ENCODE data around the gene DCAF6.

The DCAF6 gene

DNA sequence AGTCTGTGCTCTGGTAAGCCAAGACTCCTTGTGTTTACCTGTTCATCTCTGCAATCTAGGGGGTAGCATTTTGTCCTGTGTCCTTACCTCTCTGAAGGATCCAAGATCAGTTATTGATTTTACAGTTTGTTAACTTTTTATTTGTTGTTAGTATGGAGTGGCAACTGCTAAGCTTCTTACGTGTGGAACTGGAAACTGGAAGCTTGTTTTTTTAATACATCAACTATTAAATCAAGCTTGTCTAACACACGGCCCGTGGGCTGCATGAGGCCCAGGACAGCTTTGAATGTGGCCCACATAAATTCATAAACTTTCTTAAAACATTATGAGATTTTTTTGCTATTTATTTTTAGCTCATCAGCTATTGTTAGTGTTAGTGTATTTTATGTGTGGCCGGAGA is 29.6 kb downstream of the DCAF6 start:
- no peak for DNase-seq

DNA sequence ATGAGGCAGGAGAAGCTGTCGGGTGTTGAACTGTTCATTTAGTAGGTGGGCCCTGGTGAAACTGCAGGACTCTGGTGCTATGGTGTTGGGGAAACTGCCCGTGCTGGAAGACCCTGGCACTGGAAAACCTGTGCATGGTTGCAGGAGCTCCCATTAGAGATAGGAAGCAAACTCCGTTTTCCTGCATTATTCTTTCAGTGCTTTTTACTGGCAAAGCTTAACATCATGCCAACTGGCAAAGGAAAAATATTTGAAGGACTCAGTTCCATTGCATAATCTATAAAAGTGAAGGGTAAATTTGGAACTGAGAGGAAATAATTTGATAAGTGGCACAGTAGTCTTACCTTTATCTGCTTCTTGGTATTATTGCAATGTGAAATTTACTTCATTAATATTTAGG is 32.1 kb downstream of the DCAF6 start:
- no peak for DNase-seq

DNA sequence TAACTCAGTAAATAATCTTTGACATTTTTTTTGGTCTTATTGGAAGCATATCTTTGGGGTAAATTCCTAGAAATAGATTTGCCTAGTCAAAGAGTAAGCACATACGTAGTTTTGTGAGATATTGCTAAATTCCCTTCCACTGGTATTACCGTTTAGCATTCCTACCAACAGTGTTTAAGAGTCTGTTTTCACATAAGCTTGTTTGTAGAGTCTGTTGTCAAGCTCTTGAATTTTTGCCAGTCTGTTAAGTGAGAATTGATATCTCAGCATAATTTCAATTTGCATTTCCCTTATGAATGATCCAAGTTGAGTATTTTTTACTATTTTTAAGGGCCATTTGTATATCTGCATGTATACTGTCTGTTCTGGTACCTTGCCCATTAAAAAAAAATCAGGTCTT is 37.3 kb downstream of the DCAF6 start:
- no peak for DNase-seq

DNA sequence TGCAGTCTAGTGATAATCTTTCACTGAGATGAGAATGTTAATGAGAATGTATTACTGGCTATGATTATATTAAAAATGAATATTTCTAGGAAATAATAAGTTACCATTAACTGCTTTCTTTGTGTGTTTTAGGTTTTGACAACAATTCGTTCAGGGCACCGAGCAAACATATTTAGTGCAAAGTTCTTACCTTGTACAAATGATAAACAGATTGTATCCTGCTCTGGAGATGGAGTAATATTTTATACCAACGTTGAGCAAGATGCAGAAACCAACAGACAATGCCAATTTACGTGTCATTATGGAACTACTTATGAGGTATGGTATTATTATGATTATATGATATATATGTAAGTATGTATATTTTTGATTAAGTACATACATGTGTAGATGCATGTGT is 38.2 kb downstream of the DCAF6 start:
- DNase-seq: no peak

DNA sequence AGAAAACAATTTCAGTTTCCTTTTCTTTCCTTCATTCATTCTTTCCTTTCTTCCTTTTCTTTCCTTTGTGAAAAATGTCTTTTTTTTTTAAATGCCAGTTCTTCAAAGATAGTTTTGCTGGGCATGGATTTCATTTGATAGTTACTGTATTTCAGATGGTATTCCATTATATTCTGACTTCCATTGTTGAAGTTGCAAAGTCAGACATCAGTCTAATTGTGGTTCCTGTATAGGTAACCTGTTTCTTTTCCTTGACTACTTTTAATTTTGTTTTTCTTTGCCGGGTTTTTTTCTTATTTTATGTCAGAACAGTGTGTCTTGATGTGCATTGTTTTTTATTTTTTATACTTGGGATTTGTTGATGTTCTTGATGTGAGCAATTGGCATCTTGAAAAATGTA is 40.8 kb downstream of the DCAF6 start:
- no peak for DNase-seq

DNA sequence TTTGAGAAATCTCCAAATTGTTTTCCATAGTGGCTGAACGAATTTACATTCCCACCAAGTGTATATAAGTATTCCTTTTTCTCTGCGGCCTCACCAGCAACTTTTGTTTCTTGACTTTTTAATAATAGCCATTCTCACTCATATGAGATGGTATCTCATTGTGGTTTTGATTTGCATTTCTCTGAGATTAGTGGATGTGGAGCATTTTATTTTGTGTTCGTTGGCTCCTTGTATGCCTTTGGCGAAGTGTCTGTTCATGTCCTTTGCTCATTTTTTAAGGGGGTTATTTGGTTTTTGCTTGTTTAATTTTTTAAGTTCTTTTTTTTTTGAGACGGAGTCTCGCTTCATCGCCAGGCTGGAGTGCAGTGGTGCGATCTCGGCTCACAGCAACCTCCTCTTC is 45.5 kb downstream of the DCAF6 start:
- no peak for DNase-seq

DNA sequence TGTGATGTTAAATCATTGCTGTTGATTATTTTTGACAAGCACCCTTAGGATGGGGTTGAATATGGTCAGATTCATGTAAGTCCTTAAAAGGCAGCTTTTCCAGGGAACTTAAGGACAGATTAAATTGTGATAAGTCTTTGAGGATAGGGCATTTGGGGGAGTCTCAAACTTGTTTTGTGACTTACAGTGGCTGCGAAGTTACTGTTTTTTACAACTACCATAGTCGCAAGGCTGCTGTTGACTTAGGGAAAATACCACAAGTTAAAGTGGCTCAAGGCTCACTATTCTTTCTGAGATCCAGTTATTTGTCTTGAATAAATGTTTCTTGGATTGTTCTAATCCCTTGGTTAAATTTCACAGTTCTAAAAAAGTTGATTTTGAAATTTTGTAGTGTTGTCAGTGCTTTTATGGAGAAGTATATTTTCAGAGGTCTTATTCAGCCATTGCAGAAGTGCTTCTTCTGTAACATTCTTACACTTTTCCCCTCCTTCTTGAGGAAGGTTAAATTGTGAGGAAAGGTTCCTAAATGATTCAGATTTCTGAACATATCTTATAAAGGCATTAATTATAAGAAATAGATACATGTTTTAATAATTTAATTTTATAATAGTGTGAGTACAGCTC is 47.4 kb downstream of the DCAF6 start:
- no peak for DNase-seq

DNA sequence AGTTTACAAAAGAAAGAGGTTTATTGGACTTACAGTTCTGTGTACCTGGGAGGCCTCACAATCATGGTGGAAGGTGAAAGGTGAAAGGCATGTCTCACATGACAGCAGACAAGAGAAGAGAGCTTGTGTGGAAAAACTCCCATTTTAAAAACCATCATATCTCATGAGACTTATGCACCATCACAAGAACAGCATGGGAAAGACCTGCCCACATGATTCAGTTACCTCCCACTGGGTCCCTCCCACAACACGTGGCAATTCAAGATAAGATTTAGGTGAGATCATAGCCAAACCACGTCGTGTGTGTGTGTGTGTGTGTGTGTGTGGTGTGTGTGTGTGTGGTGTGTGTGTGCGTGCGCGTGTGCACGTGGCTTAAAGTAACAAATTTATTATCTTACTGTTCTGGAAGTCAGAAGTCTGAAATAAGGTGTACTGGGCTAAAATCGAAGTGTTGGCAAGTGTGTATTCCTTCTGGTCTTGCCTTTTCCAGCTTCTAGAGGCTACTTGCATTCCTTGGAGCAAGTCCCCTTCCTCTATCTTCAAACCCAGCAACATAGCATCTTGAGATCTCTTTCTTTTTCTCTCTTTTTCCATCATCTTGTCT is 48.5 kb downstream of the DCAF6 start:
- peak; percentile 32 for DNase-seq

DNA sequence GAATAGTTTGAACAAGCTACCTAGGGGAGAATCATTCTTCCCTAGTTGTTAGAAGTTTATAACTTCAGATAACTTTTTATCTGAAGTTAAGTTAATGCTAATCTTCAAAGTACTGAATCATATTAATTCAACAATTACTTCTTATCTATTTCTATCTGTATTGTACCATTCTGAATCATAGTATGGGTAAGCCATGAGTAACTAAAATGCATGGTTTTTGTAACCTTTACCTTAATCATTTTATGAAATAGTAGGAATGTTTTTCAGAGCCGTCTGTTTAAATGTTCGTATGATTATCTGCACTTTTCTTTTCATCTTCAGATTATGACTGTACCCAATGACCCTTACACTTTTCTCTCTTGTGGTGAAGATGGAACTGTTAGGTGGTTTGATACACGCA is 50.7 kb downstream of the DCAF6 start:
- DNase-seq: no peak

DNA sequence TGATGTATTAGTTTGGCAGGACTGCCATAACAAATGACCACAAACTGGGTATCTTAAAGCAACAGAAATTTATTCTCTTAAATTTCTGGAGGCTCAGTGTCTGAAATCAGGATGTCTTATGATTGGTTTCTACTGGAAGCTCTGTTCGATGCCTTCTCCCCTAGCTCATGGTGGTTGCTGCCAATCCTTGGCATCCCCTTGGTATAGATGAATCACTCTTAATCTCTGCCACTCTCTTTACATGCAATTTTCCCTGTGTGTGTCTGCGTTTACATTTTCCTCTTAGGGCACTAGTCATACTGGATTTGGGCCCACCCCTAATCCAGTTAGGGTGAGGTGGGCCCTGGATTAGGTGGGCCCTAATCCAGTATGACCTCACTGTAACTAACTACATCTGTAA is 55.1 kb downstream of the DCAF6 start:
- no peak for DNase-seq

DNA sequence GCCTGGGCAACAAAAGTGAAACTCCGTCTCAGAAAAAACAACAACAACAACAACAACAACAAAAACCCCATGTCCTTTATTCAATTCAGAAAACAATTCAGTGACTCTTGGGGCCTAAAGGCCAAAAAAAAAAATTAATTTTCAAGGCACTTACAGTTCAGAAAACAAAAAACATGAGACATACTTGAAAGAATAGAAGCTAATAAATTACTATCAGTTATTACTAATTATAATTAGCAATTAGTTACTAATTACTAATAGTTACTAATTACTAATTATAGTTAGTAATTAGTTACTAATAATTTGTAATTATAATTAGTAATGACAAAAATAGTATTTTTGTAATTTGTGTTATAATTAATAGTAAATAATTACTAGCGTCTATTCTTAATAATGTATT is 57.2 kb downstream of the DCAF6 start:
- no peak for DNase-seq

DNA sequence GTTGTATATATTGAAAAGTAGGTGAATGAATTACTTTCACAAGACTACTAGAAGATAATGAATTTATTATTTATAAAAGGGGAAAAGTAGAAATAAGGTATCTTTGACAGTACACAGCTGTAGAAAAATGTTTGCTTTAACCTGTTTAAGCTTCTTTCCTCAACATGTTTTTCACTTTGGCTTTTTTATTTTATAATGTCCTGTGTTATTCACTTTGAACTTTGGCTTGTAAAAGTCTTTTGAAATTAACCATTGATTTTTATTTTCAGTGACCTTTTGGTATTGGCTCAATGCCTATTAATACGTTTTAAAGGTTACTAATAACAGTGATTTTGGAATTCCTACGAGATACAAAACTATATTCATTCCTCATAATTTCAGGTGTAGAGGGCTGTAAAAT is 58.1 kb downstream of the DCAF6 start:
- DNase-seq: no peak

DNA sequence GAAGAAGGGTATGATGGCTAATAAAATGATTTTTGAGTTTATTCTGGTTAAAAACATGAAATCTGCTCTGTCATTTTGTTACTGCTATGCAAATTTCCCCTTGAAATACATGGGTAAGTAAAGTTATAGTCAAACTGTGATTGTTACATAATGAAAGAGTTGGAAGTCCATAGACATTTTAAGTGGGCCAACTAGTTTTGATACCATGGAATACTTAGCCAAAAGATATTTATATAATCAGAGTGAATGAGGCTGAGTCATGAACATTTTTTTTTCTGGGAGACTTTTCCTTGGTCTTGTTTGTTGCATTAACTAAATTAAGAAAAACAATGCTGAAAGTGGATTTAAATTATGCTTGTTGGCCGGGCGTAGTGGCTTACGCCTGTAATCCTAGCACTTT is 58.6 kb downstream of the DCAF6 start:
- no peak for DNase-seq

DNA sequence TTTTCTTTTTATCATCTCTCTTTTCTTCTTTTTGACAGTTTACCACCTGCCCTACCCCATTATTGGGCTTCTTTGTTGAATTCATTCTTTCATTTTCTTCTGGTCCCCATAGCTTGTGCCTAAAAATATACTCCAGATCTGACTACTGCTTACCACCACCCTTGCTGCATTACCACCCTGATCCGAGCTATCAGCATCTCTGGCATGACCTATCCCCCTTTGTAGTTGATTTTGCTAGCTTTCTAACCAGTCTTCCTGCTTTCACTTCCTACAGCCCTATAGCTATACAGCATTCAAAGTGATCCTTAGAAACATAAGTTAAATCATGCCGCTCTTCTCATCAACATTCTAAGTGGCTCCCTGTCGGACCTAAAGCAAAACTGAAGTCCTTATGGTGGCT is 59.8 kb downstream of the DCAF6 start:
- DNase-seq: no peak

DNA sequence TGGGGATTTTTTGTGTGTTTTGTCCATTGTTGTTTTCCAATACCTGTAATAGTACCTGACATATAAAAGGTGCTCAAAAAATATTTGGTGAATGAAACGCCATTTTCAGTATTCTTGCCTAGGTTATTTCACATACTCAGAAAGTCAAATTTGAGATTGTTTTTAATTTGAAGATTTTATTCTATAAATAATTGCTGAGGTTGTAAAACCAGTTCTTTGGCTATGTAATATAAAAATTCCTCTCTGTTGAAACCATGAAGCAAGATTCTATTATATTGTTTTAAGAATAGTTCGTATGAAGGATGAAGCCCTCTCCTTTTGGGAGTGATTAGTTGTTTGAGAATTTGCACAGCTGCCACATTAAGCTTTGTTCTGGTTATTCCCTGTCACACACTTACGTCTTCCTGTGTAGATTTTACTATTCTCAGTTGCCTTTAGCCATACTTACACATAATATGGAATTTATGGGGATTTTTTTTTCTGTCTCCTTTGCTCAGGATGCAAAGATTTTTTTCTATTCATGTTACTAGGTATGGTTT is 60.6 kb downstream of the DCAF6 start:
- DNase-seq: no peak

DNA sequence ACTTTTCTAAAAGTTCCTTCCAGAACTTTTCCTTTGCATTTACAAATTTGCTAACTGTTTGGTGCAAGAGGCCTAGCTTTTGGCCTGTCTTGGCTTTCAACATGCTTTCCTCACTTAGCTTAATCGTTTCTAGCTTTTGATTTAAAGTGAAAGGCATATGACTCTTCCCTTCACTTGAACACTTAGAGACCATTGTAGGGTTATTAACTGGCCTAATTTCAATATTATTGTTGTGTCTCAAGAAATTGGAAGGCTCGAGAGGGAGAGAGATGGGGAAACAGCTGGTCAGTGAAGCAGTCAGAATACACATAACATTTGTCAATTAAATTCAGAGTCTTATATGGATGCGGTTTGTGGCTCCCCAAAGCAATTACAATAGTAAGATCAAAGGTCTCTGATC is 63.4 kb downstream of the DCAF6 start:
- no peak for DNase-seq

DNA sequence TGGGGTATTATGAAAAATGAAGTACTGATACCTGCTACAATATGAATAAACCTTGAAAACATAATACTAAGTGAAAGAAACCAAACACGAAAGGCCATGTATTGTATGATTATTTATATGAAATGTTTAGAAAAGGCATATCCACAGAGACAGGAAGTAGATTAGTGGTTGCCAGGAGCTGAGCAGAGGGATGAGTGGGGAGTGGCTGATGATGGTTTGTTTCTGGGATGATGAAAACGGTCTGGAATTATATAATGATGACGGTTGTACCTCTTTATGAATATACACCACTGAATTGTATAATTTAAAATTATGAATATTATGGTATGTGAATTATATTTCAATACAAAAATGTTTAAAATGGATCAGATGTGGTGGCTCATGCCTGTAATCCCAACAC is 64.2 kb downstream of the DCAF6 start:
- no peak for DNase-seq

DNA sequence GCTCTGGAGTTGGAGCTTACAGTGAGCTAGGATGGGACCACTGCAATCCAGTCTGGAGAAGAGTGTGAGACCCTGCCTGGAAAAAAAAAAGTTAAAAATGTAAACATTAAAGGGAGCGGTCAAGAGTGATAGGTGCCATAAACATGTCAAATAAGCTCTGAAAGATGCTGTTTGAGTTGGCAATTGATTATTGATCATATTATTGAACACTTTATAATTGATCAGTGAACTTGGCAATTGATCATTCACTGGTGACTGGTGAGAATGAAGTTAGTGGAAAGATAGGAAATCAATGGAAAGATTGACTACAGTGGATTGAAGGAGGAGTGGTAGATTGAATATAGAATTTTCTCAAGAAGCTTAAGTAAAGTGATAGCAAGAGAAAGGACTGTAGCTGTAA is 64.7 kb downstream of the DCAF6 start:
- DNase-seq: no peak

DNA sequence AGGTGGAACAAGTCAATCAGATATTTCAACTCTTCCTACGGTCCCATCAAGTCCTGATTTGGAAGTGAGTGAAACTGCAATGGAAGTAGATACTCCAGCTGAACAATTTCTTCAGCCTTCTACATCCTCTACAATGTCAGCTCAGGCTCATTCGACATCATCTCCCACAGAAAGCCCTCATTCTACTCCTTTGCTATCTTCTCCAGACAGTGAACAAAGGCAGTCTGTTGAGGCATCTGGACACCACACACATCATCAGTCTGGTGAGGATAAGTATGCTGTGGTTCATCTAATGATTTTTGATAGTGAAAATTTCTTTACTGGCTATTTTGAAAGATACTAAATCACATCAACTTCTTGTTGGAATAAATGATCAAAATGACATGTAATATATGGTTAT is 68.0 kb downstream of the DCAF6 start:
- DNase-seq: no peak

DNA sequence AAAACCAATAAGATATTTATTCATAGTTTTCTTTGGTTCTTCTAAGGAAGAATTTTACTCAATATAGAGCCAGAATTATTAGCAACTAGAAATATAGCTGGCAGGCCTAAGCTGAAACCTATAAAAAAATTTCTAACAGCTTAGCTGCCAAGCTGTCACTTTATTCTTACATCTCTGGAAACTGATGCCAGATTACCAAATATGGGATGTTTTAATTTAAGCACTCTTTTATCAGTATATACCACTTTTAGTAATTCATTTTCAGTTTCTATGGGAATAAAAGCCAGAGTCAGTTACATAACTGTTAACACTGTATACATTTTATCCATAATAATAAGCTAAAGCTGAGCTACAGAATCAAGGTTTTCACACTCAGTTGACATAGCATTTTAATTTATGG is 69.0 kb downstream of the DCAF6 start:
- no peak for DNase-seq

DNA sequence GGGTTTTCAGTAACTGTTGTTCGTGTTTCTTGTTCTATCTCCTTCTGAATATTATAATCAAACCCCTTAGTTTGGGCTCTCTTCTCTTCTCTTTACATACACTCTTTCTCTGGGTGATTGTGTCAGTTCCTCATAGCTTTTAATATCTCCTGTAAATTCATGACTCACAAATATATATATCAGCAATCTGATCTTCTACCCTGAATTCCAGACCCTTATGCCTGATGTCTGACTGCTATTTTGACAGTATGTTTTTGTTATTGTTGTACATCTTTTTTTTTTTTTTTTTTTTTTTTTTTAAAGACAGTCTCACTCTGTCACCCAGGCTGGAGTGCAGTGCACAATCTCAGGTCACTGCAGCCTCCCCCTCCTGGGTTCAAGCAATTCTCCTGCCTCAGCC is 71.2 kb downstream of the DCAF6 start:
- no peak for DNase-seq

DNA sequence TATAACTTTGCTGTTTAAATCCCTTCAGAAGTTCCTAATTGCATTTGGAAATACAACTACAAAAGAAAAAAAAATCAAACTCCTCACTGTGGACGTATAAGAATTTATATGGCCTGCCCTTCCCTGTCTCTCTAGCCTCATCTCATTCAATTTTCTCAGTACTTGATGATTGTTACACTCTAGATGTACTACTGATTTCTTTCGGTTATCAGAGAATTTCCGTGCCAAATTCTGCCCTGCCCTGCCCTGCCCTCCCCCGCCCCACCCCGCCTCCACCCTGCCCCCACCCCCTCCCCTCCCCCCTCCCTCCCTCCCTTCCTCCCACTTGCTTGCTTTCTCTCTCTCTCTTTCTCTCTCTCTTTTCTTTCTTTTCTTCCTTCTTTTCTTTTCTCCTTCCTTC is 72.1 kb downstream of the DCAF6 start:
- no peak for DNase-seq

DNA sequence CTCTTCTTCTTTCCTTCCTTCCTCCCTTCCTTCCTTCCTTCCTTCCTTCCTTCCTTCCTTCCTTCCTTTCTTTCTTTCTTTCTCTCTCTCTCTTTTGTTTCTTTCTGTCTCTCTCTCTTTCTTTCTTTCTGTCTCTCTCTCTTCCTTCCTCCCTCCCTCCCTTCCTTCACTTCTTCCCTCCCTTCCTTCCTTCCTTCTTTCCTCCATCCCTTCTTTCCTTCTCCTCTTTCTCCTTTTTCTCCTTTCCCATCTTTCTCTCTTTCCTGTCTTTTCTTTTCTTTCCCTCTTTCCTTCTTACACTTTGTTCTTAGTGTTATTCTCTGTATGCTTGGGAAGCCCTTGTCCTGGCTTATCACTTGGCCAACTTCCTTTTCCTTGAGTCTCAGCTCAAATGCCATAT is 72.8 kb downstream of the DCAF6 start:
- no peak for DNase-seq

DNA sequence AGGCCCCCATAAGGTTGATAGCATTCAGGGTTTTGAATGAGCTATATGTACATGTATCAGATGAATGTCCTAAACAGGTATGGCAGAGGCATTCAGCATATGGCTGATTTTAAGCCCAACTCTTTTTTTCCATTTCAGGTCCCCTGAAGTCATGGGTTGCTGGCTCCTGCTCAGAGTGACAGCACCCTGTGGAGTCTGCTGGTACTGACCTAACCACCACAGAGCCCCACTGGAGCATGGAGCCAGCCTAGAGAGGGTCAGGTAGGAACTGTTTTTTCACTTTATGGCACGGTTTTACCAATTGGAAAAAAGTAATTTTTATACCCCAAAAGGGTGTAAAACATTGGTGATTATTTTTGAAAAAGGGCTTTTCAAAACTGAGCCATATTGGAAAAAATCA is 82.9 kb downstream of the DCAF6 start:
- no peak for DNase-seq

DNA sequence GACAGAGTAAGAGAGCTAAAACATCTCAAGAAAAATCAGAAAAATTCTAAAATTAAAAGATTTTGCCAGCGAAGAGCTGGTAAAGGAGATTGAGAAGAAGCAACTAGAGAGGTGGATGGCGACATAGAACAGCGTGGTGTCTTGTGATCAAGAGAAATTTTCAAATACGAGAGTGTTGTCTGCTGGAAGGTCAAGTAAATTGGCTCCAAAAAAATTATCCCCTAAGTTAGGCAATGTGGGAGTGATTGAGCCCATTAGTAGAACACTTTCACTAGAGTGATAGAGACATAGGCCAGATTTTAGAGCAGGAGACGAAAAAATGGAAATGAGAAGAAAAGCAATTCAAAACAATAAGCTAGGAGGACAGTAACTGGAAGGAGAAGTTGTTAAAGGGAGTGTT is 94.7 kb downstream of the DCAF6 start:
- DNase-seq: no peak
